ENCODE results near the gene ZNF280B. TPM values are rescaled to one million over a fixed set of nuclear protein-coding genes. Genes with fewer than 3 reads are reported as not detected.

The ZNF280B gene
- total RNA-seq, 1 experiment from 2014 or later, result 0.10 TPM

GRCh38 chr22:22547692-22548300, 39.3 kb upstream of the ZNF280B start:
- Histone ChIP-seq H3K4me3 (ENCODE audit: low read depth in 2 of 2, low read length in 2 of 2) (no peak overlapping the region), H3K27ac (ENCODE audit: low read length) (no peak overlapping the region), H3K9me3 (ENCODE audit: control insufficient read depth, insufficient read depth, low read depth, low read length) (no peaks in the 10 kb centered on the region), H3K36me3 (ENCODE audit: control insufficient read depth, insufficient read depth, low read length) (peaks cover 11% of the 10 kb centered on the region), H3K4me1 (ENCODE audit: control insufficient read depth, insufficient read depth, low read length) (no peaks in the 10 kb centered on the region), H3K27me3 (ENCODE audit: control insufficient read depth, insufficient read depth, low read length) (no peaks in the 10 kb centered on the region)
- DNase-seq (ENCODE audit: low read depth, low spot score) (no peak), ATAC-seq (no peak)
- in situ Hi-C loops (cut with HindIII; ENCODE audit: low pct_unique_long_range_greater_than_20kb, low sequenced_read_pairs), result no loop called here
- intact Hi-C loops (cut with micrococcal nuclease; ENCODE audit: unreplicated experiment), result no loop called here
- ChIA-PET CTCF (no interaction called here), POLR2A (no interaction called here)
- no peak for TF ChIP-seq REST (IDR thresholded peaks at IDR 0.05; ENCODE audit: insufficient read depth in 1 of 2, low read depth in 2 of 2, low read length in 1 of 2)
- TF ChIP-seq TCF7L2 (IDR thresholded peaks at IDR 0.05; ENCODE audit: low read depth, low read length), result no peak
- no peak for TF ChIP-seq SIN3A (IDR thresholded peaks at IDR 0.05; ENCODE audit: borderline replicate concordance, insufficient read depth, low read depth, low read length)
- TF ChIP-seq, protein P1, sequence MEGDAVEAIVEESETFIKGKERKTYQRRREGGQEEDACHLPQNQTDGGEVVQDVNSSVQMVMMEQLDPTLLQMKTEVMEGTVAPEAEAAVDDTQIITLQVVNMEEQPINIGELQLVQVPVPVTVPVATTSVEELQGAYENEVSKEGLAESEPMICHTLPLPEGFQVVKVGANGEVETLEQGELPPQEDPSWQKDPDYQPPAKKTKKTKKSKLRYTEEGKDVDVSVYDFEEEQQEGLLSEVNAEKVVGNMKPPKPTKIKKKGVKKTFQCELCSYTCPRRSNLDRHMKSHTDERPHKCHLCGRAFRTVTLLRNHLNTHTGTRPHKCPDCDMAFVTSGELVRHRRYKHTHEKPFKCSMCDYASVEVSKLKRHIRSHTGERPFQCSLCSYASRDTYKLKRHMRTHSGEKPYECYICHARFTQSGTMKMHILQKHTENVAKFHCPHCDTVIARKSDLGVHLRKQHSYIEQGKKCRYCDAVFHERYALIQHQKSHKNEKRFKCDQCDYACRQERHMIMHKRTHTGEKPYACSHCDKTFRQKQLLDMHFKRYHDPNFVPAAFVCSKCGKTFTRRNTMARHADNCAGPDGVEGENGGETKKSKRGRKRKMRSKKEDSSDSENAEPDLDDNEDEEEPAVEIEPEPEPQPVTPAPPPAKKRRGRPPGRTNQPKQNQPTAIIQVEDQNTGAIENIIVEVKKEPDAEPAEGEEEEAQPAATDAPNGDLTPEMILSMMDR (IDR thresholded peaks at IDR 0.05), result no peak
- TF ChIP-seq POLR2AphosphoS5 (IDR thresholded peaks at IDR 0.05; ENCODE audit: low read depth, low read length), result no peak
- BruUV-seq (replicated peaks), result TSS peak; percentile 48

- H3K9me3 ChIP-seq (ENCODE audit: control insufficient read depth, insufficient read depth, low read depth, low read length), result no peaks in the 10 kb centered on the region
- no peaks in the 10 kb centered on the region for H3K27me3 ChIP-seq (ENCODE audit: control insufficient read depth, insufficient read depth, low read length)
- intact Hi-C loops (cut with micrococcal nuclease; ENCODE audit: unreplicated experiment), result no loop called here
- in situ Hi-C loops (cut with HindIII; ENCODE audit: low pct_unique_long_range_greater_than_20kb, low sequenced_read_pairs), result no loop called here
- DNase-seq (ENCODE audit: low read depth, low spot score) (no peak), ATAC-seq (no peak)
- H3K27ac ChIP-seq (ENCODE audit: low read length), result no peak overlapping the region
- TF ChIP-seq POLR2AphosphoS5 (IDR thresholded peaks at IDR 0.05; ENCODE audit: low read depth, low read length) (no peak; the same call in 1 of the 2 replicates), REST (IDR thresholded peaks at IDR 0.05; ENCODE audit: insufficient read depth in 1 of 2, low read depth in 2 of 2, low read length in 1 of 2) (no peak), TCF7L2 (IDR thresholded peaks at IDR 0.05; ENCODE audit: low read depth, low read length) (no peak), SIN3A (IDR thresholded peaks at IDR 0.05; ENCODE audit: borderline replicate concordance, insufficient read depth, low read depth, low read length) (no peak)
- TF ChIP-seq, protein P1 (IDR thresholded peaks at IDR 0.05), result no peak
- H3K4me3 ChIP-seq (ENCODE audit: low read depth in 2 of 2, low read length in 2 of 2), result no peak overlapping the region
- ChIA-PET POLR2A (no interaction called here), CTCF (no interaction called here)
- no TSS peak for BruUV-seq (replicated peaks)
- no peaks in the 10 kb centered on the region for H3K4me1 ChIP-seq (ENCODE audit: control insufficient read depth, insufficient read depth, low read length)
- H3K36me3 ChIP-seq (ENCODE audit: control insufficient read depth, insufficient read depth, low read length), result peaks cover 11% of the 10 kb centered on the region
Measured at GRCh38 chr22:22547226-22547625, 38.7 kb upstream of the ZNF280B start.

Measured in Panc1 (cell line).